Activated CD8-positive, alpha-beta T cell treated with anti-CD3 and anti-CD28 coated beads for 36 hours (primary cell): ENCODE measurements around the gene NECTIN3. TPM values are rescaled to one million over a fixed set of nuclear protein-coding genes. Genes with fewer than 3 reads are reported as not detected.
A peak's percentile ranks its signal among the peaks of the same experiment; 100 is the strongest.

Experiments
- ATAC-seq: fragments of 200-7000 bp; cut with Tn5 transposase; one replicate; pipeline ENCODE4 v1.10.0; 2021; ENCODE audit warnings: mild to moderate bottlenecking, moderate library complexity
- CTCF ChIA-PET: fragments of 350-600 bp; sonication (Branson Sonifier 250); formaldehyde crosslinking; loops from one replicate; lab custom pipeline; 2021; ENCODE audit warnings: antibody characterized with exemption; lab: Charles Lee
- POLR2A ChIA-PET: fragments of 350-600 bp; sonication (Branson Sonifier 250); formaldehyde crosslinking; loops from one replicate; lab custom pipeline; 2021; ENCODE audit warnings: antibody characterized with exemption; lab: Charles Lee
- DNase-seq: peaks from one replicate; pipeline ENCODE4 v3.0.0-alpha.2; 2020
- H3K27ac Mint-ChIP-seq: one replicate; pipeline ENCODE4 v1.8.0; 2021; ENCODE audit warnings: mild to moderate bottlenecking, mixed read lengths
- H3K27me3 Mint-ChIP-seq: one replicate; pipeline ENCODE4 v1.8.0; 2021; ENCODE audit warnings: mixed read lengths
- H3K36me3 Mint-ChIP-seq: one replicate; pipeline ENCODE4 v1.8.0; 2021; ENCODE audit warnings: low read depth, mixed read lengths
- H3K4me1 Mint-ChIP-seq: one replicate; pipeline ENCODE4 v1.8.0; 2021; ENCODE audit warnings: low read depth, mixed read lengths
- H3K4me3 Mint-ChIP-seq: one replicate; pipeline ENCODE4 v1.8.0; 2021; ENCODE audit warnings: mild to moderate bottlenecking, moderate library complexity, mixed read lengths
- H3K9me3 Mint-ChIP-seq: one replicate; pipeline ENCODE4 v1.8.0; 2021; ENCODE audit warnings: mixed read lengths
- CTCF ChIP-seq: fragments of 200-600 bp; IDR thresholded peaks from one replicate; pipeline ENCODE4 v1.8.0; 2022; ENCODE audit warnings: antibody characterized with exemption, mild to moderate bottlenecking
- intact Hi-C: fragments of 100-400 bp; cut with micrococcal nuclease; formaldehyde crosslinking; loops from one replicate; pipeline ENCODE4 v1.10.0; 2022
- total RNA-seq, 2 experiments: library from RNA; stranded (reverse); gene quantifications; one replicate each; pipeline ENCODE4 v1.2.3, GENCODE V29; 2021

NECTIN3 gene
- total RNA-seq, 2 experiments from 2014 or later, result 3.0 to 4.3 TPM

GRCh38 chr3:111227216-111227615 lies 155.6 kb downstream of the NECTIN3 start:
- POLR2A ChIA-PET, result no interaction called here
- no peaks in the 10 kb centered on the region for H3K27me3 Mint-ChIP-seq
- ATAC-seq, result no peak

GRCh38 chr3:111229301-111229700 lies 157.7 kb downstream of the NECTIN3 start:
- peaks cover 11% of the 10 kb centered on the region for H3K9me3 Mint-ChIP-seq
- no peaks in the 10 kb centered on the region for H3K36me3 Mint-ChIP-seq
- H3K4me3 Mint-ChIP-seq, result no peak overlapping the region
- intact Hi-C loops, result no loop called here
- POLR2A ChIA-PET, result no interaction called here
- CTCF ChIA-PET, result interaction anchor here (0.7 kb wide), 1 partner anchor 110 kb away, joined by 3 read pairs; no protein-coding TSS in a partner anchor
- H3K4me1 Mint-ChIP-seq, result peaks cover 4% of the 10 kb centered on the region
- no peak overlapping the region for H3K27ac Mint-ChIP-seq
- no peaks in the 10 kb centered on the region for H3K27me3 Mint-ChIP-seq
- TF ChIP-seq CTCF, result no peak
- ATAC-seq, result no peak
- DNase-seq, result no peak

More at GRCh38 chr3:111227216-111227615, 155.6 kb downstream of the NECTIN3 start:
- H3K4me1 Mint-ChIP-seq, result no peaks in the 10 kb centered on the region
- no peaks in the 10 kb centered on the region for H3K36me3 Mint-ChIP-seq
- no peak for TF ChIP-seq CTCF
- H3K27ac Mint-ChIP-seq, result no peak overlapping the region
- H3K9me3 Mint-ChIP-seq, result peaks cover 4% of the 10 kb centered on the region
- CTCF ChIA-PET, result no interaction called here
- no peak overlapping the region for H3K4me3 Mint-ChIP-seq
- intact Hi-C loops, result no loop called here
- DNase-seq, result no peak

GRCh38 chr3:111236836-111237713 lies 165.5 kb downstream of the NECTIN3 start:
- no peak overlapping the region for H3K27ac Mint-ChIP-seq
- H3K27me3 Mint-ChIP-seq, result no peaks in the 10 kb centered on the region
- no peak for TF ChIP-seq CTCF
- no peak for ATAC-seq
- POLR2A ChIA-PET, result no interaction called here
- H3K9me3 Mint-ChIP-seq, result peaks cover 10% of the 10 kb centered on the region
- peaks cover 3% of the 10 kb centered on the region for H3K36me3 Mint-ChIP-seq
- no peak overlapping the region for H3K4me3 Mint-ChIP-seq
- intact Hi-C loops, result loop anchor here (10.0 kb wide), 2 partner anchors 308 to 422 kb away; partner anchors contain the start of gene CD96
- H3K4me1 Mint-ChIP-seq, result peaks cover 31% of the 10 kb centered on the region
- no peak for DNase-seq
- CTCF ChIA-PET, result interaction anchor here (1.1 kb wide), 1 partner anchor 14 kb away, joined by 4 read pairs; no protein-coding TSS in a partner anchor

GRCh38 chr3:111237946-111238345 lies 166.3 kb downstream of the NECTIN3 start:
- Mint-ChIP-seq H3K4me1 (peaks cover 31% of the 10 kb centered on the region), H3K27me3 (no peaks in the 10 kb centered on the region), H3K36me3 (peaks cover 3% of the 10 kb centered on the region), H3K27ac (no peak overlapping the region), H3K9me3 (peaks cover 16% of the 10 kb centered on the region), H3K4me3 (no peak overlapping the region)
- ChIA-PET POLR2A (no interaction called here), CTCF (interaction anchor here (1.1 kb wide), 1 partner anchor 13 kb away, joined by 4 read pairs; no protein-coding TSS in a partner anchor)
- no peak for TF ChIP-seq CTCF
- ATAC-seq, result no peak
- intact Hi-C loops, result loop anchor here (10.0 kb wide), 2 partner anchors 307 to 423 kb away; partner anchors contain the start of gene CD96
- DNase-seq, result no peak

GRCh38 chr3:111238885-111239284 lies 167.3 kb downstream of the NECTIN3 start:
- intact Hi-C loops, result loop anchor here (10.0 kb wide), 2 partner anchors 306 to 424 kb away; partner anchors contain the start of gene CD96
- POLR2A ChIA-PET, result no interaction called here
- no peak overlapping the region for H3K27ac Mint-ChIP-seq
- H3K9me3 Mint-ChIP-seq, result peaks cover 17% of the 10 kb centered on the region
- no peak overlapping the region for H3K4me3 Mint-ChIP-seq
- ATAC-seq (peak; percentile 96), DNase-seq (peak; percentile 27)
- peaks cover 3% of the 10 kb centered on the region for H3K36me3 Mint-ChIP-seq
- H3K4me1 Mint-ChIP-seq, result peaks cover 30% of the 10 kb centered on the region
- CTCF ChIA-PET, result no interaction called here
- TF ChIP-seq CTCF, result no peak
- H3K27me3 Mint-ChIP-seq, result no peaks in the 10 kb centered on the region
